Urinary bladder (tissue), 4 donors: ENCODE data around the gene ITGB2. TPM values are rescaled to one million over a fixed set of nuclear protein-coding genes. Genes with fewer than 3 reads are reported as not detected.

Source experiments
- DNase-seq: peaks from one replicate; pipeline ENCODE4 v3.0.0-alpha.2; 2015; ENCODE audit errors: extremely low spot score
- H3K27ac ChIP-seq: one replicate; pipeline ENCODE4 v1.5.1; 2013; ENCODE audit warnings: low read depth, mild to moderate bottlenecking, moderate library complexity
- H3K36me3 ChIP-seq: one replicate; pipeline ENCODE4 v1.6.1; 2013; ENCODE audit warnings: mild to moderate bottlenecking, moderate library complexity; ENCODE audit not compliant: insufficient read depth
- H3K4me1 ChIP-seq: one replicate; pipeline ENCODE4 v1.6.1; 2013; ENCODE audit warnings: mild to moderate bottlenecking, moderate library complexity; ENCODE audit not compliant: insufficient read depth
- H3K4me3 ChIP-seq: one replicate; pipeline ENCODE4 v1.5.1; 2013; ENCODE audit warnings: low read depth, low read length
- WGBS: extraction: QIAGEN DNeasy Blood & Tissue Kit; methylation state at CpG from one replicate; pipeline ENCODE4 v1.1.7; 2013; 5-methylcytosine and 5-hydroxymethylcytosine counted together
- polyA plus RNA-seq: library from polyadenylated mRNA; stranded (reverse); fragments of 200-250 nt; gene quantifications from one replicate; pipeline ENCODE4 v1.2.3, GENCODE V29; 2013
- total RNA-seq: library from RNA; depleted of rRNA; stranded (reverse); fragments of >200 nt; gene quantifications from one replicate; pipeline ENCODE4 v1.2.3, GENCODE V29; 2014
- donor health status: healthy with polysubstance abuse.
- donor health status: healthy.

ITGB2 gene
- total and polyA plus RNA-seq, 2 donors: 20.8 to 39.9 TPM

DNA sequence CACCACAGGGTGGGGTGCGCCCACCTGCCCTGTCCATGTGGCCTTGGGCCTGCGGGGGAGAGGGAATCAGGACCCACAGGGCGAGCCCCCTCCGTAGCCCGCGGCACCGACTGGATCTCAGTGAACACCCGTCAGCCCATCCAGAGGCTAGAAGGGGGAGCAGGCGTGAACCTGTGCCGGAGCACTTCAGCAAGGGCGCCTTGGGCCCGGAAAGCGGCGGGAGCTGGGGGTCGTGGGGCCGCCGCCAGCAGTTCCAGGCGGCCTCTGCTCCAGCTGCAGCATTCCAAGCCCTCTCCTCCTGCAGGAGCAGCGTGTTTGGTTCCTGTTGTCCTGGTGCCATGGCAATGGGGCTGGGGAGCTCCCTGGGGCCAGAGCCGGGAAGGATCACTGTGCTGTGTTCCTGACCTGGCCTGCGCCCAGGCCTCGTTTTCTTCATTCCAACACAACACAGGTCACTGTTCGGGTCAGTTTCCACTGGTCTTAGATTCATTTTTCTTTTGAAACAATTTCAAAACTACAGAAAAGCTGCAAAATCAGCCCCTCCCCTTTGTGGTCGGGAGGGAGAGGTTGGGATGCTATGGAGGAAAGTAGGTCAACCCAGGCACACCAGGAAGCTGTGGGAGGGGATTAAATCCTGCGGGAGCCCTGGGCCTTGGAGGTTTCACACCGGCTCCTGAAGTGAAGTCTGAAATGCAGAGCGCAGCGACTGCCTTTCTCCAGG is 37.9 kb upstream of the ITGB2 start:
- WGBS: 29% methylated on average over 28 of the region's 28 CpGs
- H3K4me1 ChIP-seq: no peaks in the 10 kb centered on the region
- H3K4me3 ChIP-seq: no peak overlapping the region

GRCh38 chr21:44957901-44958451 is 37.3 kb upstream of the ITGB2 start:
- no peak overlapping the region for H3K27ac ChIP-seq
- H3K4me3 ChIP-seq: no peak overlapping the region
- peaks cover 2% of the 10 kb centered on the region for H3K36me3 ChIP-seq
- 72% methylated on average over 26 of the region's 26 CpGs for WGBS
- no peaks in the 10 kb centered on the region for H3K4me1 ChIP-seq
- no peak for DNase-seq

More for the DNA sequence above, 37.9 kb upstream of the ITGB2 start:
- DNase-seq: no peak
- Histone ChIP-seq H3K27ac (no peak overlapping the region), H3K36me3 (peaks cover 2% of the 10 kb centered on the region)

GRCh38 chr21:44957047-44957831 is 36.5 kb upstream of the ITGB2 start:
- DNase-seq: no peak
- Histone ChIP-seq H3K4me3 (no peak overlapping the region), H3K27ac (no peak overlapping the region), H3K36me3 (peaks cover 2% of the 10 kb centered on the region), H3K4me1 (no peaks in the 10 kb centered on the region)
- WGBS: 94% methylated on average over 22 of the region's 22 CpGs

GRCh38 chr21:44956356-44957046 is 35.8 kb upstream of the ITGB2 start:
- no peak overlapping the region for H3K4me3 ChIP-seq
- no peak overlapping the region for H3K27ac ChIP-seq
- H3K36me3 ChIP-seq: peaks cover 2% of the 10 kb centered on the region
- no peak for DNase-seq
- no peaks in the 10 kb centered on the region for H3K4me1 ChIP-seq
- 93% methylated on average over 35 of the region's 35 CpGs for WGBS

DNA sequence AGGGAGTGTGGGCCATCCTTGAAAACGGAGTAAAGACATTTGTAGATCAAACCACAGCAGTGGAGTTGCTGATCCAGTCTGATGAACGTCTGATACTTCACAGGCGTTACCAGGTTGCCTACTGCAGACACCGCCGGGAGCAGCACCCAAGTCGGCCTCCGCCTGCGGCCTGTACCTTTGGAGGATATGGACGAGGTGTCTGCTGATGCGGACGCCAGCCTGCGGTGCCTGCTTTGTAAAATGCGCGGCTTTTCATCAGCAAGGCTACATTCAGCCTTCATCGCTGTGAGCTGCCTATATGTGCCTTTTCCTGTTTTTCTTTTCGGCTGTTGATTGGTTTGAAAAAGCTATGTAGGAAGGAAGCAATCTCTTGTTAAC is 35.1 kb upstream of the ITGB2 start:
- Histone ChIP-seq H3K4me3 (no peak overlapping the region), H3K36me3 (peaks cover 2% of the 10 kb centered on the region), H3K27ac (no peak overlapping the region), H3K4me1 (no peaks in the 10 kb centered on the region)
- WGBS: 92% methylated on average over 16 of the region's 16 CpGs
- DNase-seq: no peak

DNA sequence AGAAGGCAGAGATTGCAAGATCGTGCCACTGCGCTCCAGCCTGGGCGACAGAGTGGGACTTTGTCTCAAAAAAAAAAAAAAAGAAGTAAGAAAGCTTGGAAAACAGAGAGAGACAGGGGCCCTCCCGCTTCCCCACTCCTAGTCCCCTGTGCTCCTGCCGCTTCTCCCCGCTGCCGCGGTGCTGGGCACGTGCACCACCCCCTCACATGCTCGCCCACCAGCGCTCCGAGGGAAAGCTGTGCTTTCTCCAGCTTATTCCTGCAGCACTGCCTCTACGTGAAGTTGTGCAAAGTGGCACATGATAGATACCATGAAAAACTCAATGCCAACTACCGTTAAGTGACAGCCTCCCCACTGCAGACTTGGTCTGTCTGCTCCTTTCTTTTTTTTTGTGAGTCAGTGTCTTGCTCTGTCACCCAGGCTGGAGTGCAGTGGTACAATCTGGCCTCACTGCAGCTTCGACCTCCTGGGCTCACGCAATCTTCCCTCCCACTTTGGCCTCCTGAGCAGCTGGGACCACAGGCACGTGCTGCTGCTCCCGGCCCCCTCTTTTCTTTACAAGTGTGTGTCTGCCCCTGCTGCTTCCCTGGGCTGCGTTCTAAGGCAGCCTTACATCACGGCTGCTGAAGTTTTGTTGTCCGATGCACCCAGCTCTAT is 34.6 kb upstream of the ITGB2 start:
- Histone ChIP-seq H3K4me3 (no peak overlapping the region), H3K36me3 (no peaks in the 10 kb centered on the region), H3K27ac (no peak overlapping the region), H3K4me1 (no peaks in the 10 kb centered on the region)
- DNase-seq: no peak
- 87% methylated on average over 21 of the region's 21 CpGs for WGBS

DNA sequence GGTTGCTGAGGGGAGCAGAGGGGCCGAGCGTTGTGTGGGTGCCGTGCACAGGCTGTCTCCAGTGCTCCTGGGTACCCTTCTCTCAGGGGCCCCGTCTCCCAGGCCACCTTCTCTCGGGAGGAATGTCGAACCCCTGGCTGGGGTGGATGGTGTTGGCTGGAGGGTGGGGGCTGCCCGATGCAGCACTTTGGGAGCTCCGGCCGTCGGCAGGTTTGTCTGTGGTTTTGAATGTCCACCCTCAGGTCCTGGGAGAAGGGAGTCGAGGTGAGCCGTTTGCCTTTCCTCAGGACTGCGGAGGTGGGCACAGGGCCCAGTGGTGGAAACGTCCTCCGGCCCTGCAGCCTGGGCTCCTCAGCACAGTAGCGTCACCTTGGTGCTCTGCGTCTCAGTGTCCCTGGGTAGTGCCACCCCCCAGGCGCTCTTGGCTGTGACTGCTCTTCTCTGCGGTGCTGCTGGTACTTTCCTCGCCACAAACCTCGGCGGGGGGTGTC is 33.6 kb upstream of the ITGB2 start:
- H3K4me1 ChIP-seq: no peaks in the 10 kb centered on the region
- no peak overlapping the region for H3K27ac ChIP-seq
- no peak for DNase-seq
- WGBS: 93% methylated on average over 22 of the region's 22 CpGs
- no peak overlapping the region for H3K4me3 ChIP-seq
- H3K36me3 ChIP-seq: no peaks in the 10 kb centered on the region

- no peaks in the 10 kb centered on the region for H3K4me1 ChIP-seq
- no peak for DNase-seq
- no peak overlapping the region for H3K27ac ChIP-seq
- no peaks in the 10 kb centered on the region for H3K36me3 ChIP-seq
- WGBS: 92% methylated on average over 13 of the region's 13 CpGs
- no peak overlapping the region for H3K4me3 ChIP-seq
Measured at GRCh38 chr21:44953628-44954021, 32.9 kb upstream of the ITGB2 start.

- no peak overlapping the region for H3K27ac ChIP-seq
- no peaks in the 10 kb centered on the region for H3K36me3 ChIP-seq
- no peak overlapping the region for H3K4me3 ChIP-seq
- WGBS: 92% methylated on average over 25 of the region's 25 CpGs
- no peak for DNase-seq
- H3K4me1 ChIP-seq: no peaks in the 10 kb centered on the region
Measured at GRCh38 chr21:44952929-44953627, 32.4 kb upstream of the ITGB2 start.

DNA sequence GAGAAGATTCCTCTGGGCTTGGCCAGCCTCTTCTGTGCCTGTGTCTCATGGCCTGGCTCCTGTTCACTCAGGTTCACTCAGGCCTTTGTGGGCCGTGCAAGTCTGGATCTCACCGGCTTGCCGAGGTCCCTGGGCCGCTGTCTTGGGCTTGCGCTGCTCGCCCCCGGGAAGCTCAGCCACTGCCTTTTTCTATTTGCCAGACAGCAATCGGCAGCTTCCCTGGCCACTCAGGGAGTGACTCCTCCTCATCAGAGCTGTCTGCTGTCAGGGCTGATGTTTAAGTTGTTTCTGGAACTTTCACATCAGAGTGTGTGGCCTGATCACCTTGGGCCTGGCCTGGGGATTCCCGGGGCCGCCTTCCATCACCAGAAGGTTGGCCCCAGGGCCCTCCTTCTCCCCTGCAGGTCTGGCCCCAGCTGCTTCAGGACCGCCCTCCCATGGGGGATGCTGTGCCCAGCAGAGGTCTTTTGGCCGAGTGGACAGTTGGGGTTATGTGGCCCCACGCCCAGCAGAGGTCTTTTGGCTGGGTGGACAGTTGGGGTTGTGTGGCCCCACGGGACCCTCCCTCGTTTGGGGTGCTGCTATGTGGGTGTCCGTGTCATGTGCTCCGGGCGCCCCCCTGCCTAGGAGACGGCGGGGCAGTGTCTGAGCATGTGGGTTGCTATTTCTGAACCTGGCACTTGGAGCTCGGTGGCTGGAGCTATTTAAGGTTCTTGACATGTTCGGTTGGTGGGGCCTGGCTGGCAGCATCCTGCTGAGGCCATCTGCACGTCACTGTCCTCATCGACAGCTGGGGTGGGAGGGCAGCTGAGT is 31.6 kb upstream of the ITGB2 start:
- WGBS: 77% methylated on average over 24 of the region's 24 CpGs
- H3K27ac ChIP-seq: no peak overlapping the region
- no peak overlapping the region for H3K4me3 ChIP-seq
- H3K4me1 ChIP-seq: no peaks in the 10 kb centered on the region
- DNase-seq: no peak
- no peaks in the 10 kb centered on the region for H3K36me3 ChIP-seq

GRCh38 chr21:44951186-44951915 is 30.7 kb upstream of the ITGB2 start:
- H3K36me3 ChIP-seq: no peaks in the 10 kb centered on the region
- WGBS: 96% methylated on average over 31 of the region's 31 CpGs

GRCh38 chr21:44950351-44950750 is 29.7 kb upstream of the ITGB2 start:
- 89% methylated on average over 18 of the region's 18 CpGs for WGBS

More at GRCh38 chr21:44951186-44951915, 30.7 kb upstream of the ITGB2 start:
- Histone ChIP-seq H3K4me1 (no peaks in the 10 kb centered on the region), H3K27ac (no peak overlapping the region), H3K4me3 (no peak overlapping the region)
- no peak for DNase-seq

More at GRCh38 chr21:44950351-44950750, 29.7 kb upstream of the ITGB2 start:
- Histone ChIP-seq H3K27ac (no peak overlapping the region), H3K4me1 (no peaks in the 10 kb centered on the region), H3K36me3 (no peaks in the 10 kb centered on the region), H3K4me3 (no peak overlapping the region)
- DNase-seq: no peak
